ENCODE data around the gene SGO1.

- TF ChIP-seq POLR2A (IDR thresholded peaks at IDR 0.05), result no peak
- no peak for TF ChIP-seq CTCF (IDR thresholded peaks at IDR 0.05)
Observed at GRCh38 chr3:20148466-20148865, 37.5 kb downstream of the SGO1 start.

All from Peyer's patch (tissue), 4 donors.